Measurements from ENCODE around the gene ADARB2. TPM values are rescaled to one million over a fixed set of nuclear protein-coding genes. Genes with fewer than 3 reads are reported as not detected.

The ADARB2 gene
- total RNA-seq, 1 donor from 2014 or later = under 0.01 TPM

DNA sequence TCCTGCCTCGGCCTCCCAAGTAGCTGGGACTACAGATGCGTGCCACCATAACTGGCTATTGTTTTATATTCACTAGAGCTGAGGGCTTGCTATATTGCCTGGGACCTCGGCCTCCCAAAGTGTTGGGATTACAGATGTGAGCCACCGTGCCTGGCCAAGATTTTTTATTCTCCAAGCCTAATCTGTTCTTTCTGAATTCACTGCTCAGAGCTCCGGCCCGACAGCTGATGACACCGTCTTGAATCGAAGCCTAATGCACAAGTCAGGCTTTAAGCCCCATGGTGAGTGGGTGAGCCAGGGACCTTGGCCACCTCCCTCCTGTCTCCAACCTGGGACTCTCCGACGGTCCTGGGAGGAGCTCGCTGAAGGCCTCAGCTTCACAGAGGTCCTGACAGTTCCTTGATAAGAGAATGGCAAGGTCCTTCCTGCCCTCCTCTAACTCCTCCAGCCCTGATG is 342.3 kb downstream of the ADARB2 start:
- no peak overlapping the region for H3K27ac ChIP-seq (ENCODE audit: low read depth, low read length)
- H3K27me3 ChIP-seq (ENCODE audit: control insufficient read depth in 3 of 3, insufficient read depth in 3 of 3, low read length in 3 of 3) = peaks cover 0 to 7% (median 6%) of the 10 kb centered on the region in 3 donors
- no peaks in the 10 kb centered on the region for H3K9me3 ChIP-seq (ENCODE audit: control insufficient read depth in 3 of 3, low read length in 3 of 3)
- no peak overlapping the region for H3K9ac ChIP-seq (ENCODE audit: low read depth in 1 of 3, low read length in 3 of 3)
- H3K4me1 ChIP-seq (ENCODE audit: control insufficient read depth in 3 of 3, insufficient read depth in 3 of 3, low read length in 3 of 3) = no peaks in the 10 kb centered on the region
- H3K36me3 ChIP-seq (ENCODE audit: control insufficient read depth in 3 of 3, insufficient read depth in 3 of 3, low read length in 3 of 3) = no peaks in the 10 kb centered on the region
- H3K4me3 ChIP-seq (ENCODE audit: low read length in 3 of 3) = no peak overlapping the region

DNA sequence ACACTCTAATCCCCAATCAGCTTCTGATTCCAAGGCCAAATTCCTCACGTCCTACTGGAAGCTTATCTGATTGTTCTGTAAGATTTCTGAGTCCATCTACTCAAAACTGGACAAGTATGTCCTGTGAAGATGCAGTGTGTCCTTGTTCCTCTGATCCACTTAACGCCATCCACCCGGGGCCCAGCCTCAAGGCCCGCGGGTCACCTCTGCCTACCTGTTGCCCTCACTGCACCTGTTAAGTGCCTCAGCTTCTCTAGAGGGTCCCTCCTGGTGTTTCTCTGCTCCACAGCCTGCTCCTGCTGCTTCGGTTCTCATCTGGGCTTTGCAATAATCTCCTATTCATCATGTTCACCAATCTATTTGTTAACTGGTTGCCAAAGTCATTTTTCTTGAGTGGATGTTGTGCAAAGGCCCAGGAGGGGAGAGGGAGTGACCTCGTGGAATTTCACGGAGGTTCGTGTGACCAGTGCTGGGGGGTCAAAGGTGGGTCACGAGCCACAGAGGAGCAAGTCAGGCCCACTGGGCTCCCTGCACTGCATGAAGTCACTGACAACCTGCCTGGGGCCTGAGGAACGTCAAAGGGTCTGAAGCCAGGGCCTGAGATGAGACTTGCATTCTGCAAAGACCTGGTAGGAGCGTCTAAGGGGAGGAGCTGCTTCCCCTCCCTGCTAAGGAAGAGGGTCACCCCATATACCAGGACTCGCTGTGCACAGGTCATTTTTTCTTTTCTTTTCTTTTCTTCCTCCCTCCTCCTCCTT is 343.0 kb downstream of the ADARB2 start:
- H3K9ac ChIP-seq (ENCODE audit: low read depth in 1 of 3, low read length in 3 of 3) = no peak overlapping the region
- no peaks in the 10 kb centered on the region for H3K36me3 ChIP-seq (ENCODE audit: control insufficient read depth in 3 of 3, insufficient read depth in 3 of 3, low read length in 3 of 3)
- no peaks in the 10 kb centered on the region for H3K9me3 ChIP-seq (ENCODE audit: control insufficient read depth in 3 of 3, low read length in 3 of 3)
- peaks cover 0 to 3% (median 2%) of the 10 kb centered on the region in 3 donors for H3K27me3 ChIP-seq (ENCODE audit: control insufficient read depth in 3 of 3, insufficient read depth in 3 of 3, low read length in 3 of 3)
- no peak overlapping the region for H3K27ac ChIP-seq (ENCODE audit: low read depth, low read length)
- H3K4me1 ChIP-seq (ENCODE audit: control insufficient read depth in 3 of 3, insufficient read depth in 3 of 3, low read length in 3 of 3) = no peaks in the 10 kb centered on the region
- no peak overlapping the region for H3K4me3 ChIP-seq (ENCODE audit: low read length in 3 of 3)

GRCh38 chr10:1393481-1393880 is 343.8 kb downstream of the ADARB2 start:
- no peaks in the 10 kb centered on the region for H3K4me1 ChIP-seq (ENCODE audit: control insufficient read depth in 3 of 3, insufficient read depth in 3 of 3, low read length in 3 of 3)
- H3K9ac ChIP-seq (ENCODE audit: low read depth in 1 of 3, low read length in 3 of 3) = no peak overlapping the region
- no peak overlapping the region for H3K4me3 ChIP-seq (ENCODE audit: low read length in 3 of 3)
- H3K9me3 ChIP-seq (ENCODE audit: control insufficient read depth in 3 of 3, low read length in 3 of 3) = no peaks in the 10 kb centered on the region
- H3K36me3 ChIP-seq (ENCODE audit: control insufficient read depth in 3 of 3, insufficient read depth in 3 of 3, low read length in 3 of 3) = no peaks in the 10 kb centered on the region
- no peak overlapping the region for H3K27ac ChIP-seq (ENCODE audit: low read depth, low read length)
- peaks cover 0 to 3% (median 0%) of the 10 kb centered on the region in 3 donors for H3K27me3 ChIP-seq (ENCODE audit: control insufficient read depth in 3 of 3, insufficient read depth in 3 of 3, low read length in 3 of 3)

DNA sequence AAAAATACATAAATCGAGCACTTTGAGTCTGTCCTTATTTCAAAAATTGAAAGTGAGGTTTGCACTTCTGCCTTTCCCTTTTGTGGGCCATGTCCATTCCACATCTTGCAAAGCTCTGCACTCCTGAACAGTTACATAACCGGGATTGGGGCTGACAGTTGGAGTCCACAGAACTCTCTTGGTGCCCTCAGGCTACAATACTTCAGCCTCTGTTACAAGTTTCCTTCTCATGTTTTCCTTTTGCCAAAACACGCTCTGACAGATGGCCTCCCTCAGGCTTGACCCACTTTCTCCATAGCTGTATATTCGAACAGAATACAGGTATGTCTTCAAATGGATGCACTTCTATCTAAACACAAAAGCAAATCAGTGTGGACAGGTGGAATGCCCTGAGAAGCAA is 345.2 kb downstream of the ADARB2 start:
- no peaks in the 10 kb centered on the region for H3K4me1 ChIP-seq (ENCODE audit: control insufficient read depth in 3 of 3, insufficient read depth in 3 of 3, low read length in 3 of 3)
- H3K27ac ChIP-seq (ENCODE audit: low read depth, low read length) = no peak overlapping the region
- H3K9ac ChIP-seq (ENCODE audit: low read depth in 1 of 3, low read length in 3 of 3) = no peak overlapping the region
- H3K9me3 ChIP-seq (ENCODE audit: control insufficient read depth in 3 of 3, low read length in 3 of 3) = no peaks in the 10 kb centered on the region
- H3K27me3 ChIP-seq (ENCODE audit: control insufficient read depth in 3 of 3, insufficient read depth in 3 of 3, low read length in 3 of 3) = peaks cover 0 to 3% (median 0%) of the 10 kb centered on the region in 3 donors
- H3K36me3 ChIP-seq (ENCODE audit: control insufficient read depth in 3 of 3, insufficient read depth in 3 of 3, low read length in 3 of 3) = no peaks in the 10 kb centered on the region
- H3K4me3 ChIP-seq (ENCODE audit: low read length in 3 of 3) = no peak overlapping the region

DNA sequence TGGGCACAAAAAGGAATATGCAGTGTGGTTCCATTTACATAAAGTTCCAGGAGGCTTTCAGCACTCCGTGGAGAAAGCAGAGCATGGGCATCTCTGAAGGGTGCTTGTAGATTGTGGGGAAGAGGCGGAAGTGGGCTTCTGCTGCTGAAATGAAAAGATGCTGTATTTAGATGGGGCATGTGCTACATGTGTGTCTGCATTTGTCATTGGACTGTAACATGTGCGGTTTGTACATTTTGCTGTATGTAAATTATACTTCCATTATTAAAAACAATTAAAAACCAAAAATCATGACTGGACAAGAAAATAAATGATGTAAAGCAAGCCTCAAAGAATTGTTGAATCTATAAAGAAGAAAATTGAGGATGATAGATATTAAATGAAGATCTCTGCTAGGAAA is 347.1 kb downstream of the ADARB2 start:
- Histone ChIP-seq H3K27me3 (ENCODE audit: control insufficient read depth in 3 of 3, insufficient read depth in 3 of 3, low read length in 3 of 3) (peaks cover 0 to 3% (median 0%) of the 10 kb centered on the region in 3 donors), H3K9me3 (ENCODE audit: control insufficient read depth in 3 of 3, low read length in 3 of 3) (no peaks in the 10 kb centered on the region), H3K4me3 (ENCODE audit: low read length in 3 of 3) (no peak overlapping the region), H3K4me1 (ENCODE audit: control insufficient read depth in 3 of 3, insufficient read depth in 3 of 3, low read length in 3 of 3) (no peaks in the 10 kb centered on the region), H3K27ac (ENCODE audit: low read depth, low read length) (no peak overlapping the region), H3K9ac (ENCODE audit: low read depth in 1 of 3, low read length in 3 of 3) (no peak overlapping the region), H3K36me3 (ENCODE audit: control insufficient read depth in 3 of 3, insufficient read depth in 3 of 3, low read length in 3 of 3) (no peaks in the 10 kb centered on the region)

- H3K27ac ChIP-seq (ENCODE audit: low read depth, low read length) = no peak overlapping the region
- no peaks in the 10 kb centered on the region for H3K4me1 ChIP-seq (ENCODE audit: control insufficient read depth in 3 of 3, insufficient read depth in 3 of 3, low read length in 3 of 3)
- H3K27me3 ChIP-seq (ENCODE audit: control insufficient read depth in 3 of 3, insufficient read depth in 3 of 3, low read length in 3 of 3) = peaks cover 5 to 20% (median 6%) of the 10 kb centered on the region in 3 donors
- H3K9me3 ChIP-seq (ENCODE audit: control insufficient read depth in 3 of 3, low read length in 3 of 3) = peaks cover 0 to 5% (median 0%) of the 10 kb centered on the region in 3 donors
- no peak overlapping the region for H3K4me3 ChIP-seq (ENCODE audit: low read length in 3 of 3)
- H3K36me3 ChIP-seq (ENCODE audit: control insufficient read depth in 3 of 3, insufficient read depth in 3 of 3, low read length in 3 of 3) = no peaks in the 10 kb centered on the region
- H3K9ac ChIP-seq (ENCODE audit: low read depth in 1 of 3, low read length in 3 of 3) = no peak overlapping the region
Measured at GRCh38 chr10:1384026-1384425, 353.3 kb downstream of the ADARB2 start.

- Histone ChIP-seq H3K9me3 (ENCODE audit: control insufficient read depth in 3 of 3, low read length in 3 of 3) (peaks cover 0 to 5% (median 0%) of the 10 kb centered on the region in 3 donors), H3K9ac (ENCODE audit: low read depth in 1 of 3, low read length in 3 of 3) (no peak overlapping the region), H3K27me3 (ENCODE audit: control insufficient read depth in 3 of 3, insufficient read depth in 3 of 3, low read length in 3 of 3) (peaks cover 11 to 32% (median 15%) of the 10 kb centered on the region in 3 donors), H3K4me1 (ENCODE audit: control insufficient read depth in 3 of 3, insufficient read depth in 3 of 3, low read length in 3 of 3) (no peaks in the 10 kb centered on the region), H3K36me3 (ENCODE audit: control insufficient read depth in 3 of 3, insufficient read depth in 3 of 3, low read length in 3 of 3) (no peaks in the 10 kb centered on the region), H3K4me3 (ENCODE audit: low read length in 3 of 3) (no peak overlapping the region), H3K27ac (ENCODE audit: low read depth, low read length) (no peak overlapping the region)
Measured at GRCh38 chr10:1382711-1383110, 354.6 kb downstream of the ADARB2 start.

GRCh38 chr10:1381339-1381738 is 356.0 kb downstream of the ADARB2 start:
- no peak overlapping the region for H3K27ac ChIP-seq (ENCODE audit: low read depth, low read length)
- H3K36me3 ChIP-seq (ENCODE audit: control insufficient read depth in 3 of 3, insufficient read depth in 3 of 3, low read length in 3 of 3) = no peaks in the 10 kb centered on the region
- H3K4me3 ChIP-seq (ENCODE audit: low read length in 3 of 3) = no peak overlapping the region
- no peaks in the 10 kb centered on the region for H3K4me1 ChIP-seq (ENCODE audit: control insufficient read depth in 3 of 3, insufficient read depth in 3 of 3, low read length in 3 of 3)
- peaks cover 16 to 39% (median 24%) of the 10 kb centered on the region in 3 donors for H3K27me3 ChIP-seq (ENCODE audit: control insufficient read depth in 3 of 3, insufficient read depth in 3 of 3, low read length in 3 of 3)
- H3K9me3 ChIP-seq (ENCODE audit: control insufficient read depth in 3 of 3, low read length in 3 of 3) = peaks cover 0 to 5% (median 0%) of the 10 kb centered on the region in 3 donors
- H3K9ac ChIP-seq (ENCODE audit: low read depth in 1 of 3, low read length in 3 of 3) = no peak overlapping the region

- H3K9ac ChIP-seq (ENCODE audit: low read depth in 1 of 3, low read length in 3 of 3) = no peak overlapping the region
- H3K36me3 ChIP-seq (ENCODE audit: control insufficient read depth in 3 of 3, insufficient read depth in 3 of 3, low read length in 3 of 3) = no peaks in the 10 kb centered on the region
- H3K27ac ChIP-seq (ENCODE audit: low read depth, low read length) = no peak overlapping the region
- peaks cover 23 to 39% (median 28%) of the 10 kb centered on the region in 3 donors for H3K27me3 ChIP-seq (ENCODE audit: control insufficient read depth in 3 of 3, insufficient read depth in 3 of 3, low read length in 3 of 3)
- H3K9me3 ChIP-seq (ENCODE audit: control insufficient read depth in 3 of 3, low read length in 3 of 3) = peaks cover 3 to 5% (median 3%) of the 10 kb centered on the region in 3 donors
- no peak overlapping the region for H3K4me3 ChIP-seq (ENCODE audit: low read length in 3 of 3)
- H3K4me1 ChIP-seq (ENCODE audit: control insufficient read depth in 3 of 3, insufficient read depth in 3 of 3, low read length in 3 of 3) = no peaks in the 10 kb centered on the region
Measured at GRCh38 chr10:1380088-1380671, 357.1 kb downstream of the ADARB2 start.

- no peaks in the 10 kb centered on the region for H3K4me1 ChIP-seq (ENCODE audit: control insufficient read depth in 3 of 3, insufficient read depth in 3 of 3, low read length in 3 of 3)
- no peak overlapping the region for H3K27ac ChIP-seq (ENCODE audit: low read depth, low read length)
- H3K4me3 ChIP-seq (ENCODE audit: low read length in 3 of 3) = no peak overlapping the region
- no peaks in the 10 kb centered on the region for H3K36me3 ChIP-seq (ENCODE audit: control insufficient read depth in 3 of 3, insufficient read depth in 3 of 3, low read length in 3 of 3)
- no peak overlapping the region for H3K9ac ChIP-seq (ENCODE audit: low read depth in 1 of 3, low read length in 3 of 3)
- peaks cover 0 to 3% (median 3%) of the 10 kb centered on the region in 3 donors for H3K9me3 ChIP-seq (ENCODE audit: control insufficient read depth in 3 of 3, low read length in 3 of 3)
- H3K27me3 ChIP-seq (ENCODE audit: control insufficient read depth in 3 of 3, insufficient read depth in 3 of 3, low read length in 3 of 3) = peaks cover 26 to 42% (median 28%) of the 10 kb centered on the region in 3 donors
Measured at GRCh38 chr10:1379601-1380000, 357.7 kb downstream of the ADARB2 start.

Measured in skeletal muscle tissue (tissue), 4 donors.